GM19328 (cell line): ENCODE measurements around the gene RASGRP2.

ENCODE experiments used
- ATAC-seq: cut with Tn5 transposase; IDR thresholded peaks from one replicate; pipeline ENCODE4 v1.9.1; 2021; ENCODE audit warnings: mild to moderate bottlenecking, moderate library complexity; ENCODE audit not compliant: unreplicated experiment

RASGRP2 gene

GRCh38 chr11:64720640-64721358 lies 23.1 kb downstream of the RASGRP2 start:
- no peak for ATAC-seq

GRCh38 chr11:64720167-64720566 lies 23.8 kb downstream of the RASGRP2 start:
- ATAC-seq, result no peak

GRCh38 chr11:64719406-64719805 lies 24.5 kb downstream of the RASGRP2 start:
- ATAC-seq, result no peak

- no peak for ATAC-seq
Observed at GRCh38 chr11:64718780-64719124, 25.2 kb downstream of the RASGRP2 start.

- ATAC-seq, result no peak
Observed at GRCh38 chr11:64718084-64718779, 25.7 kb downstream of the RASGRP2 start.

GRCh38 chr11:64717268-64717578 lies 26.7 kb downstream of the RASGRP2 start:
- no peak for ATAC-seq

- no peak for ATAC-seq
Observed at GRCh38 chr11:64716473-64717267, 27.3 kb downstream of the RASGRP2 start.

GRCh38 chr11:64715756-64716472 lies 28.0 kb downstream of the RASGRP2 start:
- ATAC-seq, result no peak

GRCh38 chr11:64715110-64715509 lies 28.8 kb downstream of the RASGRP2 start:
- ATAC-seq, result no peak

- ATAC-seq, result no peak
Observed at GRCh38 chr11:64714666-64715065, 29.3 kb downstream of the RASGRP2 start.

- ATAC-seq, result no peak
Observed at GRCh38 chr11:64713781-64714363, 30.1 kb downstream of the RASGRP2 start.

GRCh38 chr11:64713016-64713707 lies 30.8 kb downstream of the RASGRP2 start:
- no peak for ATAC-seq

GRCh38 chr11:64712430-64713015 lies 31.4 kb downstream of the RASGRP2 start:
- no peak for ATAC-seq

GRCh38 chr11:64711956-64712362 lies 32.0 kb downstream of the RASGRP2 start:
- no peak for ATAC-seq

GRCh38 chr11:64711138-64711955 lies 32.6 kb downstream of the RASGRP2 start:
- ATAC-seq, result no peak

GRCh38 chr11:64710418-64711137 lies 33.4 kb downstream of the RASGRP2 start:
- ATAC-seq, result no peak

- no peak for ATAC-seq
Observed at GRCh38 chr11:64705501-64705900, 38.4 kb downstream of the RASGRP2 start.

GRCh38 chr11:64703048-64703447 lies 40.9 kb downstream of the RASGRP2 start:
- no peak for ATAC-seq
